Left lung (tissue), 10 donors: ENCODE data around the gene GRB2. TPM values are rescaled to one million over a fixed set of nuclear protein-coding genes. Genes with fewer than 3 reads are reported as not detected.

Experiments used
- ATAC-seq: fragments of 200-7000 bp; cut with Tn5 transposase; one replicate; pipeline ENCODE4 v1.9.1; 2020; ENCODE audit warnings: moderate library complexity
- DNase-seq, 4 donors: peaks; one replicate each; pipeline ENCODE4 v3.0.0-alpha.2; 2013 to 2020
- H3K27ac ChIP-seq, 2 donors: fragments of 200-600 bp; sonication (generic) in 1 of 2; one replicate each; pipeline versions ENCODE4 v1.5.0 to v1.8.0; 2020 to 2021
- H3K27me3 ChIP-seq, 2 donors: fragments of 200-600 bp; sonication (generic) in 1 of 2; one replicate each; pipeline versions ENCODE4 v1.5.0 to v1.8.0; 2020 to 2021
- H3K36me3 ChIP-seq, 2 donors: fragments of 200-600 bp; sonication (generic) in 1 of 2; one replicate each; pipeline versions ENCODE4 v1.5.0 to v1.8.0; 2020 to 2021
- H3K4me1 ChIP-seq, 2 donors: fragments of 200-600 bp; one replicate each; pipeline ENCODE4 v1.8.0; 2021
- H3K4me3 ChIP-seq, 2 donors: fragments of 200-600 bp; sonication (generic) in 1 of 2; one replicate each; pipeline versions ENCODE4 v1.5.0 to v1.8.0; 2020 to 2021; ENCODE audit warnings: mild to moderate bottlenecking in 1 of 2
- H3K9me3 ChIP-seq, 2 donors: fragments of 200-600 bp; sonication (generic) in 1 of 2; one replicate each; pipeline versions ENCODE4 v1.5.0 to v1.8.0; 2020 to 2021
- intact Hi-C, 2 donors: fragments of 100-400 bp; cut with DNase I; formaldehyde crosslinking; loops; one replicate each; pipeline versions ENCODE4 v1.11.2 to v1.14.2; 2022
- polyA plus RNA-seq, 6 donors: library from polyadenylated mRNA; unstranded; fragments of 120-200 nt; gene quantifications; one replicate each; pipeline ENCODE4 v1.2.1, GENCODE V29; 2013; ENCODE audit not compliant: insufficient read length in 6 of 6
- total RNA-seq, 2 donors: library from RNA; stranded (reverse); fragmentation: NEBNext Ultra II Directional; extraction: Animal tissue kit (Norgen Biotek cat#: 25700); gene quantifications; one replicate each; pipeline ENCODE4 v1.2.1, GENCODE V29; 2021
- TF ChIP-seq, protein P1 (sequence below), 2 donors: fragments of 200-600 bp; sonication (generic) in 1 of 2; IDR thresholded peaks; one replicate each; pipeline versions ENCODE4 v1.5.0 to v1.8.0; 2021; ENCODE audit warnings: antibody characterized with exemption in 2 of 2
- donor health status: DM: no; HTN: yes; CAD: no.
- donor health status: DM: no; HTN: no; CAD: no.

The GRB2 gene
- total and polyA plus RNA-seq, 8 donors: 81.8 to 214 (median 83.3) TPM

DNA sequence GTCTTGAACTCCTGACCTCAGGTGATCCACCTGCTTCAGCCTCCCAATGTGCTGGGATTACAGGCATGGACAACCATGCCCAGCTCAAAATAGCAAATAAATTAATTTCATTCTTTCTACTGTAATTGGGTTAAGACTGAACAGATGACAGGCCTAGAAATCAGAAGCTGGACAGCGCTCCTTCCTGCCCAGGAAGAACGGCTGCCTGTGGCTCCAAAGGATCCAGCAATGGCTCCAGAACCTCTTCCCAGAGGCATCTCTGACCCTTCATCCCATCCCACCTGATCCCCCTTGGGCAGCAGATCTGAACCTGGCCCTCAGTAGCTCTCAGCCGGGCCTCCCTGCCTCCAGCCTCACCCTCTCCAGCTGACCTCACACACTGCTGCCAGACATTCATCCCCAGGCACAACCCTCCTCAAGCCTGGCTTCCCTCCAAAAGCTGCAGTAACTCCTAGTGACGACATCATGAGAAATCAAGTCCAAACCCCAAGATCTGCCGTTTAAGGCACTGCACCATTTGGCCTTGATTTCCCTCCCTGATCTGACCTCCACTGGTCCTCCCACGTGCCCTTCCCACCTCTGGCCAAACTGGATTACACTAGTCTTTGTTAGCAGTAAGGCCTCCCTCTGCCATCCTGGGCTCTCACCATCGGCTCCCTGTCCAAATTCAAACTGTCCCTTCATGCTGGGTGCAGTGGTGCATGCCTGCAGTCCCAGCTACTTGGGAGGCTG is 131.3 kb downstream of the GRB2 start:
- no peak overlapping the region for H3K4me3 ChIP-seq
- H3K9me3 ChIP-seq: no peaks in the 10 kb centered on the region
- TF ChIP-seq, protein P1, sequence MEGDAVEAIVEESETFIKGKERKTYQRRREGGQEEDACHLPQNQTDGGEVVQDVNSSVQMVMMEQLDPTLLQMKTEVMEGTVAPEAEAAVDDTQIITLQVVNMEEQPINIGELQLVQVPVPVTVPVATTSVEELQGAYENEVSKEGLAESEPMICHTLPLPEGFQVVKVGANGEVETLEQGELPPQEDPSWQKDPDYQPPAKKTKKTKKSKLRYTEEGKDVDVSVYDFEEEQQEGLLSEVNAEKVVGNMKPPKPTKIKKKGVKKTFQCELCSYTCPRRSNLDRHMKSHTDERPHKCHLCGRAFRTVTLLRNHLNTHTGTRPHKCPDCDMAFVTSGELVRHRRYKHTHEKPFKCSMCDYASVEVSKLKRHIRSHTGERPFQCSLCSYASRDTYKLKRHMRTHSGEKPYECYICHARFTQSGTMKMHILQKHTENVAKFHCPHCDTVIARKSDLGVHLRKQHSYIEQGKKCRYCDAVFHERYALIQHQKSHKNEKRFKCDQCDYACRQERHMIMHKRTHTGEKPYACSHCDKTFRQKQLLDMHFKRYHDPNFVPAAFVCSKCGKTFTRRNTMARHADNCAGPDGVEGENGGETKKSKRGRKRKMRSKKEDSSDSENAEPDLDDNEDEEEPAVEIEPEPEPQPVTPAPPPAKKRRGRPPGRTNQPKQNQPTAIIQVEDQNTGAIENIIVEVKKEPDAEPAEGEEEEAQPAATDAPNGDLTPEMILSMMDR (IDR thresholded peaks at IDR 0.05): no peak
- H3K36me3 ChIP-seq: peaks cover 0 to 52% of the 10 kb centered on the region in 2 donors
- ATAC-seq (no peak), DNase-seq (no peak)
- H3K4me1 ChIP-seq: peaks cover 16 to 34% of the 10 kb centered on the region in 2 donors
- no peaks in the 10 kb centered on the region for H3K27me3 ChIP-seq
- intact Hi-C loops: no loop called here
- no peak overlapping the region for H3K27ac ChIP-seq

DNA sequence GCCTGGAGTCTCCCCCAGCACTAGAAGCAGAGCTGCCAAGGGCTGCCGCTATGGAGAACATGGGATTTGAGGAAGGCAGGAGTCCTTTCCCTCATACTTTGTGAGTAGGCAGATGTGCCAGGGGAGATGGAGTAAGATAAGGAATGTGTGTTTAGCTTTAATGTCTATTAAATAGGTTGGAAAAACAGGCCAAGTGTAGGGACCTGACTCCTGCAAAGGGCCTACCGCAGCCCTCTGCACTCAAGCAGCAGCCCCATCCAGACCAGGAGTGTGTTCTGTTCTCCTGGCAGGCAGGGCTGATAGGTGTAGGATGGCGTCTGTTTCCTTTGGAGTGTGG is 132.7 kb downstream of the GRB2 start:
- H3K27ac ChIP-seq: peak overlapping the region in 1 of 2 donors; percentile 95
- intact Hi-C loops: no loop called here
- ATAC-seq: no peak
- H3K4me3 ChIP-seq: no peak overlapping the region
- no peak for DNase-seq
- H3K27me3 ChIP-seq: no peaks in the 10 kb centered on the region
- H3K4me1 ChIP-seq: peaks cover 13 to 46% of the 10 kb centered on the region in 2 donors
- H3K9me3 ChIP-seq: no peaks in the 10 kb centered on the region
- TF ChIP-seq, protein P1 (IDR thresholded peaks at IDR 0.05): no peak
- peaks cover 0 to 42% of the 10 kb centered on the region in 2 donors for H3K36me3 ChIP-seq

DNA sequence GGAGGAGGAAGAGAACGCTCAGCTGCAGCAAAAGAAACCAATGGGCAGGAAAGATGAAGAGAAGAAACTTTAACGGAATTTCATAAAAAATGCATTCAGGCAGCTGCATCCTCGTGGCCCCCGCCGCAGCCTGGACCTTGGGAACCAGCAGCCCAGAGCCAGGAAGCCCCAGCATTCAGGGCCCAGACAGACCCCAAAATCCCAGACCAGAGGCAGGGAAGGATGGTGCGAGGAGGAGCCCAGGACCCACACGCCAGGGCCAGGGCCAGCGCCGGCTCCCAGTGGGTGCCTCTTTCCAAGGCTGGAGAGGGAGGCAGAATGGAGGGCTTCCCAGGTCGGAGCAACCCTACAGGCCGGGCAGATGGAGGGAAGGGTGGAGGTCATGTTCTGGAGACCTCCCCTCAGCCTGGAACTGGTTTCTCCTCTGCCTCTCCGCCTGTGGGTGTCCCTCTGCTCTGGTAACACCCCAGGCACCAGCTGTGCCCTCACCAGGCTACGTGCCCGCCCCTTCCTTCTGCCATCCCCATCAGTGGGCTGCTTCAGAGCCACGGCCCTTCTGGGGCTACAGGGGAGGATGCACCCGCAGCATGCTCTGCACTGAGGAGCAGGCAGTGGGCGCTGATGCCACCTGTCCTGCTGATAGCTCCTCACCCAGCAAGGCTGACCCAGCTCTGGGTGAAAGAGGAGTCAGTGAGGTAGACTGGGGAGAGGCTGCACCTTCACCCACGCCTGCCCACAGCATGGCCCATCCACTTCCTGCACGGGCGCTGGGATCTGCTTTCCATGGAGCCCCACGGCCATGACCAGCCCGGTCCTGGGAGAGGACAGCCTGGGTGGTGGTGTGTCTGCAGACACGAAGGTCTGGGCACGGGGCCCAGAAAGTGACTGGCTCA is 133.3 kb downstream of the GRB2 start:
- Histone ChIP-seq H3K36me3 (peaks cover 0 to 41% of the 10 kb centered on the region in 2 donors), H3K9me3 (no peaks in the 10 kb centered on the region), H3K4me3 (peak overlapping the region; percentile 73 to 86), H3K27me3 (no peaks in the 10 kb centered on the region), H3K4me1 (peaks cover 13 to 52% of the 10 kb centered on the region in 2 donors), H3K27ac (peak overlapping the region; percentile 81 to 95)
- intact Hi-C loops: no loop called here
- ATAC-seq (no peak), DNase-seq (no peak)
- TF ChIP-seq, protein P1 (IDR thresholded peaks at IDR 0.05): no peak

DNA sequence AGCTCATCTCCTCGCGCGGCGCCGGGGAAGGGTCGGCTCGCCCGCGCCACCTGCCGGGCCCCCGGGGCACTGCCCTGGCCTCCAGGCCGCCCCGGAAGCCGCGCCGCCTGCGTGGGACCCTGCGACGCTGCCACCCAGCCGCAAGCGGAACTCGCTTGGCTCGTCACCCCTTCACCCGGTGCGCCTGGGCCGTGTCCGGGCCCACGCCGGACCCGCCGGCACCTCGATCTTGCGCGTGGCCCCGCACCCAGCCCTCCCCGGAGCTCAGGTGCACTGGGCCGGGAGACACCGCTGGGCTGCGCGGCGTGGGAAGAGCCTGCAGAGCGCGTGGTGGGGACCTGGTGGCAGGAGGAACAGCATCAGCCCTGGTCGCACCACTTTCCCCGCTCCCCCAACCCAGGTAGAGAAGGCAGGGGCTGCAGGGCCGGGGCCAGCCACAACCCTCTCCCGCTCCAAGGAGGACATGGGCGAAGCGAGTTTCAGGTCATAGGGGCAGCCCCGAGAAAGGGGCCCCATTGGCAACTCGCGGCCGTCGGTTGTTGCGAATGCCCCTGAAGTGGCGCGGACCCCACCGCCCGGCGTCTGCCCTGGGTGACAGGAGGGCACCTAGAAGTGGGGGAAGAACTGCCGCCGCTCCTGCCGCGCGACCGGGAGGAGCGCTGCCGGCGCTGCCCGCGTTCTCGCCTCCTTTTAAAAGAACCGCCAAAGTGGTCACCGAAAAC is 134.1 kb downstream of the GRB2 start:
- peaks cover 13 to 58% of the 10 kb centered on the region in 2 donors for H3K4me1 ChIP-seq
- peaks cover 0 to 45% of the 10 kb centered on the region in 2 donors for H3K36me3 ChIP-seq
- DNase-seq (peak in 3 of 4 donors; percentile 82 to 98 (median 84)), ATAC-seq (peak; percentile 87)
- intact Hi-C loops: no loop called here
- peak overlapping the region; percentile 73 to 86 for H3K4me3 ChIP-seq
- no peaks in the 10 kb centered on the region for H3K27me3 ChIP-seq
- H3K9me3 ChIP-seq: no peaks in the 10 kb centered on the region
- TF ChIP-seq, protein P1 (IDR thresholded peaks at IDR 0.05): peak; percentile 74 to 89
- peak overlapping the region; percentile 81 to 95 for H3K27ac ChIP-seq
